Right renal pelvis (tissue), 4 donors: Measurements from ENCODE around the gene MAST4. TPM values are rescaled to one million over a fixed set of nuclear protein-coding genes. Genes with fewer than 3 reads are reported as not detected.

Source experiments
- DNase-seq, 4 donors: peaks; one replicate each; pipeline ENCODE4 v3.0.0-alpha.2; 2013; ENCODE audit warnings: low read depth in 4 of 4, low spot score in 3 of 4, missing footprints in 1 of 4
- polyA plus RNA-seq, 4 donors: library from polyadenylated mRNA; unstranded; fragments of 120-200 nt; gene quantifications; one replicate each; pipeline ENCODE4 v1.2.1, GENCODE V29; 2013; ENCODE audit not compliant: insufficient read length in 4 of 4

The MAST4 gene
- polyA plus RNA-seq, 4 donors: 14.1 to 18.1 (median 15.0) TPM

GRCh38 chr5:66864240-66864884 lies 268.2 kb downstream of the MAST4 start:
- no peak for DNase-seq

- no peak for DNase-seq
Measured at GRCh38 chr5:66867618-66868322, 271.6 kb downstream of the MAST4 start.

DNA sequence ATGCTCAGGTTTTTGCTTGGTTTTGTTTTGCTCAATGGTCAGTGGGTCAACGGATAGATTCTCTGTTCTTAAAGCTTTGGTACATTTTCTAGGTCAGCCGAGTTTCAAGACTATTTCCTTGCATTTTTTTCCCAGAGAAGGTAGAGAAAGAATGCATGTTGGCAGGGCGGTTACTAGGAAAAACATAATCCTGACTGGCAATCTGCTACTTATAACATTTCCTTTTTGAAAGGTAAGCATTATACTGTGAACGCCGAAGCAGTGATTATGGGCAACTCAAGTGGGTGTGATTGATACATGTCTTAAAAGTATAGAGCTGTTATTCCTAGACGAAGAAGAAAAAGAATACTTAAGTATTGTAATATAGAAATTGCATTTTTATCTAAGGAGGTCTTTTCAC lies 273.2 kb downstream of the MAST4 start:
- DNase-seq: no peak

DNA sequence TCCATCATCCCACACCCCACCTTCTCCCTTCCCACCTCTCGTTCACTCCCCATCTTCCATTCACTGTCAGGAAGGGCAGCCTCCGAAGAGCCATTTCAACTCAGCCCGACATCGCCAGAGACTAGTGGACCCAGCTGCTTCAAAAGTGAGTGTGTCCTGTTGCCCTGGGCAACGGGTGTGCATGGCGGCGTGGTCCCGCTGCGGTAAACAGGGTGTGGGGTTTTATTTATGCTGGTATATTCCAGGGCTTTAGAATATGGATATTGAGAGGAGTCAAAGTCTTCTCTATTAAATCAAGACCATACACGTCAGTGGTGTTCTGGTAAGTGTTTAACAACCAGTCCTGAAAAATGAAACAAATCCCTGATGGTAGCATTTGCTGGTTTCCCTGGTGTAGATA lies 274.5 kb downstream of the MAST4 start:
- no peak for DNase-seq

DNA sequence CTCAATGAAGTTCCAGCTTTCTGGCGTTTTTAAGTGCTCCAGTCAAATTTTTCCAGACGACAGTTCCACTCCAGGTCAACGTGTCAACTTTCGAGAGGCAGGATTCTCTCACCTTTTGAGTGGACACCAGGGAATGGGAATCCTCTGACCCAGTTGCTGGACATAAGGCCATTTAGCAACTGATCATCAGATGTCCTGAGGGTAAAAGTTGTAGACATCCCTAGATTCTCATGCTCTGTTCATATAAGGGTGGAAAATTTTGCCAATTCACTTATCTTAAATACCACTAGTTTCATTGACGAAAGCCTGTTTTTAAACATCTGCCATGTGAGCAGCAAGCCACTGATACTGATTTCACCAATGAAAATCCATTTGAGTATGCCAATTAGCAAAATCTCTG lies 275.5 kb downstream of the MAST4 start:
- no peak for DNase-seq

DNA sequence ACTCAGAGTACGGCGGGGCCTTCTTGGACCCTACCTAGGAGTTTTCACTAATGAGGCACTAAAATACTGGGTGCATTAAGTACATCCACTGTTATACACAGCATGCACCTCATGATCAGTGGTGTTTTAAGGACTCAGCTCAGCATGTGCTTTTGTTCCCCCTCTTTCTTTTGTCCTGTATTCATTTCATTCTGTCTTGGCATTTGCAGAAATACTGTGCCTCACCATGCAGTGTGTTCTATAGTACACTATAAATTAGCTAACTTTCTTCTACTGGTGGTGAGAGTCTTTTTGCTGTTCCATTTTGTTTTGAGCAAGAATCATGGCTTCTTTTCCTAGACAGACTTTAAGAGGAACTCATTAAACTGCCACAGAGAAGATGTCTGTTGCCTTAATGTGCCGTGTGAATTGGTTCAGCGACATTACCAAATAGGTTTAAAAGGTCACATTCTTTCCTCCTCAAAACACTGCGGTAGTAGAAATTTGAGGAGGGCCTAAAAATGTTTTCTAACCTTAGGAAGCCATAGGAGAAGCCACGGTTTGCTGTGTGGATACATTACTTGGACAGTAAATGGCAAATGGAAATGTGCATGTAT lies 276.6 kb downstream of the MAST4 start:
- no peak for DNase-seq

DNA sequence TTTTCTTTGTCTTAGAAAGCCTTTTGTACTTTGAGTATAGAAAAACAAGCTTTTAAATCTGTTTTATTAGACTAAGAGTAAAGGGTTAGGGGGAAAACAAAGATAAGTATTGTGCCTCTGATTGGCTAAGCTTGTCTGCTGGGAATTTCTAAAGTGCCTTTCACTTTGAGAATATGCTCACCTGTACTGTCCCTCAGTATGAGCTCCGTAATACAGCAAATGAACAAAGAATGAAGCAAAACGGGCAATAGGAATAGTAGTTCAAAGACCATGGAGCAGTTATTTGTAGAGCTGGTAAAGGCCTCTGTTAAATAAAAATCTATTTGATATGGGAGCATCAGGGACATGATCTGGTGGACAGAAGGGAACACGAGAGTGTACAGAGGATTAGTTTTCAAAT lies 277.8 kb downstream of the MAST4 start:
- DNase-seq: no peak

DNA sequence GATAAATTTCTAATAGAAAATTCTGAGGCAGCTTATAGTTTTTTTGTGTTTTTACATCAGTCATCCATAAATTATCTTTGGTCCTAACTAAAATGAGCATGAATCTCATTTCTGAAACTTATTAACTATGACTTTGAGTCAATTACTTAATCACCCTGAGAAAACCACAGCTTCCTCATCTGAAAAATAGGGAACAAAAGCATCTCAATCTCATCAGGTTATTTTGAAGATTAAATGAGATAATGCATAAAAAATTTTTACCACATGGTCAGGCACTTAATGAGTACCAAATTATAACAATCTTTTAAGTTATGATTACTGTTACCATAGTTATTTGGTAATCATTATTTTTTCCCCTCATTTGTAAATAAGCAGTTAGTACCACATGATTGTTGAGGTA lies 279.1 kb downstream of the MAST4 start:
- DNase-seq: no peak

- no peak for DNase-seq
Measured at GRCh38 chr5:66876266-66876807, 280.1 kb downstream of the MAST4 start.

DNA sequence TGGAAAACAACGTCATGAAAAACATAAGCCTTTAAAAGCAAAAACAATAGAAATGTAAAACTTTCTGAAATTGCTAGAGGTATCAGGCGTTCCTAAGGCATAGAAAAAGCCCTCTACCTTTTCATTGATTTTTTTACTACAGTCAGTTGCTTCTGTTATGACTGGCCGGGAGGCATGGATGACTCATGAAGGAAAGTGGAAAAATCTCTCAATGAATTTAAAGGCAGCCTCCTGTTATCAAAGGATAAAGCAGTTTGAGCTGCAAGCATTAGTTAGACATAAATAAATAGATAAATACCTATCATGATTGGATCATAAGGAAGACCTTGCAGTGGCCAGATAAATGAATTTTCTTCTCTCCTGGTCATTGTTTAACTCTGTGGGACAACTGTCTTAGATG lies 281.6 kb downstream of the MAST4 start:
- DNase-seq: no peak

- DNase-seq: no peak
Measured at GRCh38 chr5:66880401-66880800, 284.2 kb downstream of the MAST4 start.

GRCh38 chr5:66881480-66882161 lies 285.4 kb downstream of the MAST4 start:
- no peak for DNase-seq

DNA sequence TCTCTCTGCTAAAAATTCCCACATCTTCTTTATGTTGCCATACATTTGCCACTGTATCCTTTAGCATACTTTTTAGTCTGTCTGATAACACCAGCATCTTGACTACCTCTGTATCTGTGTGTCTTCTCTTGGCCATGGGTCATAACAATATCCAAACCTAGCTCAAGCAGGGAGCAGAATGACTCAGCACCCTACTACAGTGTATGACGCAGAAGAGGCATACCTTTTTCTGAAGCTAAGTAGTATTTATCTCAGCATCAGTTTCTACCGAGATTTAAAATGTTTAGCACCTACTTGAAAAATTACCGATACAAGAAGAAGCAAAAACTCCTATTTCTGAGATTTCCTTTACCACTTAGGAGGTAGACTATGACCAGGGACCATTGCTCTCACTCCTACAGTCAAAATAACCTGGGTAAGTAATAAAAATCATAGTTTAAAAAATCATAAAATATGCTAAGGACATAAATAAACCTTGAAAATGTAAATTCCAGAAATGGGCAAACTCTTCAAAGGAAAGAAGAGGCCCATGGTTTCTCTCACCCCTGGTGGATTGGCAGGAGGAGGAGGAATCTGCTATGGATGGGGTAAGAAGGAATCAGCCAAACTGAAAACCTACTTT lies 286.5 kb downstream of the MAST4 start:
- DNase-seq: no peak

GRCh38 chr5:66884564-66885243 lies 288.5 kb downstream of the MAST4 start:
- DNase-seq: no peak

DNA sequence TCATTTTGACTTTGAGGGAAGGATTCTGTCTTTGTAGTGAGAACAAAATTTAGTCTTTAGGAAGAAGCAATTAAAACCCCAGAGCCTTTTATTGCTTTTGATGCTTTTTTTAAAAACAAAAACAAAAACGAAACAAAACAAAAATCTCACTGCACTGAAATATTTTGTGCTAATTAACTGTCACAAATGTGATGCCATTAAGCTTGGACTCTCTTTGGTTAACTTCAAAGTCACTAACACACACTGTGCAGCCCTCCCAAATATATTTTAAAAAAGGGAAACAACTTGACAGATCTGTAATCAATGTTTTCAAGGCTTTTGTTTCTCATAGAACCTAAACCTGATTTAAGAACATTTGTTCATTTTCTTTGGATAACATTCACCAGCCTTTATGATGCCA lies 290.7 kb downstream of the MAST4 start:
- no peak for DNase-seq

GRCh38 chr5:66888613-66889012 lies 292.4 kb downstream of the MAST4 start:
- no peak for DNase-seq

GRCh38 chr5:66889056-66889455 lies 292.9 kb downstream of the MAST4 start:
- DNase-seq: no peak

DNA sequence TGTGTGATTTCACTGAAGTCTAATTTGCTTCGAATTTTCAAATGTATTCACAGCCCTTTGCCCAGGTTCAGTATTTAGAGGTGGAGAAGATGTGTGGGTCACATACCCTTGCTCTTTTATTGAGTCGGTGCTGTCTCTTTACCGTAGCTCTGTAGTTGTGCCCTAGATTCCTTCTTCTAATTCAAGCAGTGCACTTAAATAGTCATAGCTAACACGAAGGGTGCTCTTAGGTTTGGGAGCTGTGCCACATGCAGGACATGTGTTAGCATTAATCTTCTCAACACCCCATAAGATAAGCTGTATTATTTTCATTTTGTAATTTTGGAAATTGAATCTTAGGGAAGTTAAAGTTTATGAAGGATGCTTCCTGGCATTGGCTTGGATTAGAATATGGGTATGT lies 293.3 kb downstream of the MAST4 start:
- no peak for DNase-seq

DNA sequence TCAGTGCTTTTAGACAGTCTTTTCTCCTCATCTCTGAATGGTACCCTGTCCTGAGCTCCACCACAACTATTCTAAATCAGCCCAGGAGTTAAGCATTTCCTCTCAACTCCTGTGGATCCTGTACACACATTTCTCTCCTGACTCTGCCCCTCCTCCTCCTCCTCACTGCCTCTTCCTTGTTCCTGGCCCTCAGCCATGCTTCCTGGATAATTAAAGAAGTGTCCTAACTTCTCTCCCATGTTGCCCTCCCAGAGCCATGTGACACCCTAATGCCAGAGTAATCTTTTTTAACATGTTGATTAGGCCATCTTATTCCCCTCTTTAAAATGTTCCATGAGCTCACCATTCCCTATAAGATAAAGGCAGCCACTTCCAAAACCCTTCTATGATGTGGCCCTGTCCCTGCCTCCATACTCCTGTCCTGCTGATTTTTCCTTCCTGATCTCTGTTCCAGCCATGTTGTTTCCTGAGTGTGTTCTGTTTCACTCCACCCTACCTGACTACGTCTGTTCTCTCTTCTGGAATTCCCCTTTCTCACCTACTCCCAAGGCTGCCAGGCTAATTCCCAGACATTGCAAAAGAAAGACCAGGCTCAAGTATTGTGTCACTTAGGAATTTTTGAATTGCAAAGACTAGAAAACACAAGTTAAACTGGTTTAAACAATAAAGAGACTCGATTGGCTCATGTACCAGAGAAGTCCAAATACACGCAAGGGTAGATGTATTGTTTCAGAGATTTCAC lies 295.2 kb downstream of the MAST4 start:
- DNase-seq: no peak

DNA sequence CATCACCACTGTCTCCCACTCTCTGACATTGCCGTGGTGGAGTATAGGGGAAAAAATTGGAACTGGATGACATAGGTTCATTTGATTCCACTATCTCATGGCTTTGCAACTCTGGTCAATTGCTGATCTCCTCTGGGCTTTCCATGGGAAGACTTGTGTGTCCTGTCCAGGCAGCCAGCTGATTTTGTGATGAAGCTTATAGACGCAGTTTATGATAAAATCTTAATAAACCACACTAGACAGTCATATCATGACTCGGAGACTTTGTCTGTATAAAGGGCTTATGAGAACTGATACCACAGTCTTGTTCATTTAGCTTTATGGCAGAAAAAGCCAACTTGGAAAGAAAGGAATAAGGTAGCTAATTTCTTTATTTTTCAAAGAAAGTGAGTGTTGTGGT lies 296.5 kb downstream of the MAST4 start:
- no peak for DNase-seq
